K562 (cell line): ENCODE results near the gene CCDC88C. TPM values are rescaled to one million over a fixed set of nuclear protein-coding genes. Genes with fewer than 3 reads are reported as not detected.
A peak's percentile ranks its signal among the peaks of the same experiment; 100 is the strongest.

Source experiments
- ILK ChIP-seq: fragments of 450-650 bp; IDR thresholded peaks from 2 replicates; pipeline ENCODE4 v1.6.1; 2016; ENCODE audit warnings: missing genetic modification characterization, low read depth, mild to moderate bottlenecking, missing compliant biosample characterization, moderate library complexity, borderline replicate concordance
- MTF1 ChIP-seq: fragments of 250-450 bp; sonication (Bioruptor Pico); IDR thresholded peaks from 2 replicates; pipeline ENCODE4 v1.9.0; 2021; ENCODE audit warnings: moderate library complexity, mild to moderate bottlenecking, inconsistent platforms, borderline replicate concordance
- NFIX ChIP-seq: fragments of 250-450 bp; sonication (Bioruptor Pico); IDR thresholded peaks from 2 replicates; pipeline ENCODE4 v1.4.0; 2020; ENCODE audit warnings: low read depth, mild to moderate bottlenecking, moderate library complexity
- ZFP1 ChIP-seq: fragments of 450-650 bp; formaldehyde crosslinking; IDR thresholded peaks from 2 replicates; pipeline ENCODE4 v1.4.0; 2020; ENCODE audit warnings: mild to moderate bottlenecking, mixed read lengths
- ZNF212 ChIP-seq: fragments of 450-650 bp; formaldehyde crosslinking; IDR thresholded peaks from 2 replicates; pipeline ENCODE4 v1.4.0; 2020; ENCODE audit warnings: mild to moderate bottlenecking
- ZNF699 ChIP-seq: fragments of 250-450 bp; sonication (Bioruptor Pico); IDR thresholded peaks from 2 replicates; pipeline ENCODE4 v1.8.0; 2021; ENCODE audit warnings: mild to moderate bottlenecking, moderate library complexity; ENCODE audit not compliant: insufficient replicate concordance
- ZNF764 ChIP-seq: fragments of 250-450 bp; sonication (Bioruptor Pico); IDR thresholded peaks from 2 replicates; pipeline ENCODE4 v1.4.0; 2020; ENCODE audit warnings: low read depth, mild to moderate bottlenecking, moderate library complexity
- polyA plus RNA-seq, 8 experiments: library from polyadenylated mRNA; depleted of rRNA in 4 of 8; stranded (reverse) in 5 of 8; unstranded in 3 of 8; fragments of >200 nt; fragmentation: Nextera tagmentation in 2 of 8; fragmentation: Illumina TruSeq in 1 of 8; extraction: Ambion mirVana in 2 of 8; extraction: Trizol in 1 of 8; gene quantifications; 2 replicates each; pipeline versions ENCODE4 v1.2.1 to v1.2.3, GENCODE V29; 2011 to 2014; ENCODE audit warnings: inconsistent platforms in 1 of 8, missing spikeins in 1 of 8
- total RNA-seq, 7 experiments: library from RNA; depleted of rRNA in 6 of 7; stranded (reverse); fragments of >200 nt in 6 of 7; fragmentation: Illumina TruSeq in 2 of 7; extraction: Trizol in 2 of 7; gene quantifications; 2 replicates each; pipeline versions ENCODE4 v1.2.1 to v1.2.3, GENCODE V29; 2011 to 2021; ENCODE audit warnings: low replicate concordance in 1 of 7
- TF ChIP-seq, protein P1 (sequence below): sonication (generic); formaldehyde crosslinking; IDR thresholded peaks from 2 replicates; pipeline ENCODE4 v1.8.0; 2022; ENCODE audit warnings: missing genetic modification reagents, mild to moderate bottlenecking, borderline replicate concordance
- TF ChIP-seq, protein P2 (sequence below): sonication (generic); formaldehyde crosslinking; IDR thresholded peaks from 2 replicates; pipeline ENCODE4 v1.8.0; 2022; ENCODE audit warnings: missing genetic modification reagents, mild to moderate bottlenecking, moderate library complexity, borderline replicate concordance
- TF ChIP-seq, protein P3 (sequence below): fragments of 250-450 bp; sonication (Bioruptor Pico); IDR thresholded peaks from 2 replicates; pipeline ENCODE4 v1.4.0; 2020
- TF ChIP-seq, protein P4 (sequence below), 3 experiments: fragments of 200-800 bp in 1 of 3; fragments of 250-450 bp in 1 of 3; fragments of 450-650 bp in 1 of 3; sonication (Bioruptor Pico) in 1 of 3; sonication (Bioruptor generic) in 1 of 3; formaldehyde crosslinking in 1 of 3; IDR thresholded peaks; 2 replicates each; pipeline versions ENCODE4 v1.6.1 to v1.8.0; 2016 to 2022; ENCODE audit warnings: mild to moderate bottlenecking in 2 of 3, missing genetic modification characterization in 2 of 3, missing compliant biosample characterization in 1 of 3, moderate library complexity in 1 of 3
- TF ChIP-seq, protein P5 (sequence below): fragments of 250-450 bp; sonication (Bioruptor Pico); IDR thresholded peaks from 2 replicates; pipeline ENCODE4 v1.5.0; 2021; ENCODE audit warnings: mild to moderate bottlenecking, borderline replicate concordance

CCDC88C gene
- total and polyA plus RNA-seq, 9 of the 15 experiments (the other 6 are each of a cell fraction or from before 2014, with no cell fraction given) = 0.62 to 22.5 (median 10.7) TPM

DNA sequence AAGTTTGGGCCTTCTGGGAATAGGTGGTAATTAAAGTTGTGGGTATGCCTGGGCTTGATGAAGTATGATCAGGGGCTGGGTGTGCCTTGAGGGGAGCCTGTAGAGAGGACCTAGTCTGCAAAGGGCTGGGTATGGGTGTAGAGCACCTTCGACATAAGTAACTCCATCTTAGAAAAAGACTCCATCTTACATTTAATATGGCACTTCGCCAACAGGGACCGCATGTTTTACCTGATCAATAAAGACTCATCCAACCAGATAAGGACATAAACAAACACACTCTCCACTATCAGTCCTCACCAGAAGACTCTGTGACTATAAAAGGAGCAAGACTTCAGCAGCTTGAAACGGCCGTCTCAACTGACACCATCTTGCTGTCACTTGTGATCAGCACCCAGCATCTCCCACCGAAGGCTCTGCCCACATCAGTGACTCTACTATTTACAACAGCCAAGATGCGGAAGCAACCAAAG lies 149.6 kb downstream of the CCDC88C start (continued):
- TF ChIP-seq ZFP1 (peak; percentile 86), MTF1 (peak; percentile 94), NFIX (CRISPR knock-in tag) (peak; percentile 39), ZNF764 (peak; percentile 74; the same call in 1 of the 2 replicates), ILK (tag) (peak; percentile 63), ZNF212 (CRISPR knock-in tag) (peak; percentile 83; the same call in 1 of the 2 replicates), ZNF699 (CRISPR knock-in tag) (peak; percentile 83)
- TF ChIP-seq, protein P1, sequence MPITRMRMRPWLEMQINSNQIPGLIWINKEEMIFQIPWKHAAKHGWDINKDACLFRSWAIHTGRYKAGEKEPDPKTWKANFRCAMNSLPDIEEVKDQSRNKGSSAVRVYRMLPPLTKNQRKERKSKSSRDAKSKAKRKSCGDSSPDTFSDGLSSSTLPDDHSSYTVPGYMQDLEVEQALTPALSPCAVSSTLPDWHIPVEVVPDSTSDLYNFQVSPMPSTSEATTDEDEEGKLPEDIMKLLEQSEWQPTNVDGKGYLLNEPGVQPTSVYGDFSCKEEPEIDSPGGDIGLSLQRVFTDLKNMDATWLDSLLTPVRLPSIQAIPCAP (CRISPR knock-in tag) = no peak
- TF ChIP-seq, protein P2, sequence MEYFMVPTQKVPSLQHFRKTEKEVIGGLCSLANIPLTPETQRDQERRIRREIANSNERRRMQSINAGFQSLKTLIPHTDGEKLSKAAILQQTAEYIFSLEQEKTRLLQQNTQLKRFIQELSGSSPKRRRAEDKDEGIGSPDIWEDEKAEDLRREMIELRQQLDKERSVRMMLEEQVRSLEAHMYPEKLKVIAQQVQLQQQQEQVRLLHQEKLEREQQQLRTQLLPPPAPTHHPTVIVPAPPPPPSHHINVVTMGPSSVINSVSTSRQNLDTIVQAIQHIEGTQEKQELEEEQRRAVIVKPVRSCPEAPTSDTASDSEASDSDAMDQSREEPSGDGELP = 0 out of 2 replicates have a peak, but pooled peaks have one; percentile 15
- TF ChIP-seq, protein P3, sequence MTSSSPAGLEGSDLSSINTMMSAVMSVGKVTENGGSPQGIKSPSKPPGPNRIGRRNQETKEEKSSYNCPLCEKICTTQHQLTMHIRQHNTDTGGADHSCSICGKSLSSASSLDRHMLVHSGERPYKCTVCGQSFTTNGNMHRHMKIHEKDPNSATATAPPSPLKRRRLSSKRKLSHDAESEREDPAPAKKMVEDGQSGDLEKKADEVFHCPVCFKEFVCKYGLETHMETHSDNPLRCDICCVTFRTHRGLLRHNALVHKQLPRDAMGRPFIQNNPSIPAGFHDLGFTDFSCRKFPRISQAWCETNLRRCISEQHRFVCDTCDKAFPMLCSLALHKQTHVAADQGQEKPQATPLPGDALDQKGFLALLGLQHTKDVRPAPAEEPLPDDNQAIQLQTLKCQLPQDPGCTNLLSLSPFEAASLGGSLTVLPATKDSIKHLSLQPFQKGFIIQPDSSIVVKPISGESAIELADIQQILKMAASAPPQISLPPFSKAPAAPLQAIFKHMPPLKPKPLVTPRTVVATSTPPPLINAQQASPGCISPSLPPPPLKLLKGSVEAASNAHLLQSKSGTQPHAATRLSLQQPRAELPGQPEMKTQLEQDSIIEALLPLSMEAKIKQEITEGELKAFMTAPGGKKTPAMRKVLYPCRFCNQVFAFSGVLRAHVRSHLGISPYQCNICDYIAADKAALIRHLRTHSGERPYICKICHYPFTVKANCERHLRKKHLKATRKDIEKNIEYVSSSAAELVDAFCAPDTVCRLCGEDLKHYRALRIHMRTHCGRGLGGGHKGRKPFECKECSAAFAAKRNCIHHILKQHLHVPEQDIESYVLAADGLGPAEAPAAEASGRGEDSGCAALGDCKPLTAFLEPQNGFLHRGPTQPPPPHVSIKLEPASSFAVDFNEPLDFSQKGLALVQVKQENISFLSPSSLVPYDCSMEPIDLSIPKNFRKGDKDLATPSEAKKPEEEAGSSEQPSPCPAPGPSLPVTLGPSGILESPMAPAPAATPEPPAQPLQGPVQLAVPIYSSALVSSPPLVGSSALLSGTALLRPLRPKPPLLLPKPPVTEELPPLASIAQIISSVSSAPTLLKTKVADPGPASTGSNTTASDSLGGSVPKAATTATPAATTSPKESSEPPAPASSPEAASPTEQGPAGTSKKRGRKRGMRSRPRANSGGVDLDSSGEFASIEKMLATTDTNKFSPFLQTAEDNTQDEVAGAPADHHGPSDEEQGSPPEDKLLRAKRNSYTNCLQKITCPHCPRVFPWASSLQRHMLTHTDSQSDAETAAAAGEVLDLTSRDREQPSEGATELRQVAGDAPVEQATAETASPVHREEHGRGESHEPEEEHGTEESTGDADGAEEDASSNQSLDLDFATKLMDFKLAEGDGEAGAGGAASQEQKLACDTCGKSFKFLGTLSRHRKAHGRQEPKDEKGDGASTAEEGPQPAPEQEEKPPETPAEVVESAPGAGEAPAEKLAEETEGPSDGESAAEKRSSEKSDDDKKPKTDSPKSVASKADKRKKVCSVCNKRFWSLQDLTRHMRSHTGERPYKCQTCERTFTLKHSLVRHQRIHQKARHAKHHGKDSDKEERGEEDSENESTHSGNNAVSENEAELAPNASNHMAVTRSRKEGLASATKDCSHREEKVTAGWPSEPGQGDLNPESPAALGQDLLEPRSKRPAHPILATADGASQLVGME (CRISPR knock-in tag) = peak; percentile 98
- TF ChIP-seq, protein P4, sequence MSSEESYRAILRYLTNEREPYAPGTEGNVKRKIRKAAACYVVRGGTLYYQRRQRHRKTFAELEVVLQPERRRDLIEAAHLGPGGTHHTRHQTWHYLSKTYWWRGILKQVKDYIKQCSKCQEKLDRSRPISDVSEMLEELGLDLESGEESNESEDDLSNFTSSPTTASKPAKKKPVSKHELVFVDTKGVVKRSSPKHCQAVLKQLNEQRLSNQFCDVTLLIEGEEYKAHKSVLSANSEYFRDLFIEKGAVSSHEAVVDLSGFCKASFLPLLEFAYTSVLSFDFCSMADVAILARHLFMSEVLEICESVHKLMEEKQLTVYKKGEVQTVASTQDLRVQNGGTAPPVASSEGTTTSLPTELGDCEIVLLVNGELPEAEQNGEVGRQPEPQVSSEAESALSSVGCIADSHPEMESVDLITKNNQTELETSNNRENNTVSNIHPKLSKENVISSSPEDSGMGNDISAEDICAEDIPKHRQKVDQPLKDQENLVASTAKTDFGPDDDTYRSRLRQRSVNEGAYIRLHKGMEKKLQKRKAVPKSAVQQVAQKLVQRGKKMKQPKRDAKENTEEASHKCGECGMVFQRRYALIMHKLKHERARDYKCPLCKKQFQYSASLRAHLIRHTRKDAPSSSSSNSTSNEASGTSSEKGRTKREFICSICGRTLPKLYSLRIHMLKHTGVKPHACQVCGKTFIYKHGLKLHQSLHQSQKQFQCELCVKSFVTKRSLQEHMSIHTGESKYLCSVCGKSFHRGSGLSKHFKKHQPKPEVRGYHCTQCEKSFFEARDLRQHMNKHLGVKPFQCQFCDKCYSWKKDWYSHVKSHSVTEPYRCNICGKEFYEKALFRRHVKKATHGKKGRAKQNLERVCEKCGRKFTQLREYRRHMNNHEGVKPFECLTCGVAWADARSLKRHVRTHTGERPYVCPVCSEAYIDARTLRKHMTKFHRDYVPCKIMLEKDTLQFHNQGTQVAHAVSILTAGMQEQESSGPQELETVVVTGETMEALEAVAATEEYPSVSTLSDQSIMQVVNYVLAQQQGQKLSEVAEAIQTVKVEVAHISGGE (CRISPR knock-in tag; IDR thresholded peaks at IDR 0.05) = peak in 1 of 3 experiments; percentile 94; a peak in 2 of 6 replicates
- TF ChIP-seq, protein P5, sequence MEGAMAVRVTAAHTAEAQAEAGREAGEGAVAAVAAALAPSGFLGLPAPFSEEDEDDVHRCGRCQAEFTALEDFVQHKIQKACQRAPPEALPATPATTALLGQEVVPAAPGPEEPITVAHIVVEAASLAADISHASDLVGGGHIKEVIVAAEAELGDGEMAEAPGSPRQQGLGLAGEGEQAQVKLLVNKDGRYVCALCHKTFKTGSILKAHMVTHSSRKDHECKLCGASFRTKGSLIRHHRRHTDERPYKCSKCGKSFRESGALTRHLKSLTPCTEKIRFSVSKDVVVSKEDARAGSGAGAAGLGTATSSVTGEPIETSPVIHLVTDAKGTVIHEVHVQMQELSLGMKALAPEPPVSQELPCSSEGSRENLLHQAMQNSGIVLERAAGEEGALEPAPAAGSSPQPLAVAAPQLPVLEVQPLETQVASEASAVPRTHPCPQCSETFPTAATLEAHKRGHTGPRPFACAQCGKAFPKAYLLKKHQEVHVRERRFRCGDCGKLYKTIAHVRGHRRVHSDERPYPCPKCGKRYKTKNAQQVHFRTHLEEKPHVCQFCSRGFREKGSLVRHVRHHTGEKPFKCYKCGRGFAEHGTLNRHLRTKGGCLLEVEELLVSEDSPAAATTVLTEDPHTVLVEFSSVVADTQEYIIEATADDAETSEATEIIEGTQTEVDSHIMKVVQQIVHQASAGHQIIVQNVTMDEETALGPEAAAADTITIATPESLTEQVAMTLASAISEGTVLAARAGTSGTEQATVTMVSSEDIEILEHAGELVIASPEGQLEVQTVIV (CRISPR knock-in tag) = peak; percentile 77; the same call in 1 of the 2 replicates
